B cell (primary cell): ENCODE measurements around the gene NOD2. TPM values are rescaled to one million over a fixed set of nuclear protein-coding genes. Genes with fewer than 3 reads are reported as not detected.

Source experiments
- ATAC-seq: fragments of 200-7000 bp; cut with Tn5 transposase; one replicate; pipeline ENCODE4 v1.10.0; 2021; ENCODE audit warnings: low read depth, mild to moderate bottlenecking, moderate number of reproducible peaks, moderate library complexity
- CTCF ChIA-PET: fragments of 350-600 bp; sonication (Branson Sonifier 250); formaldehyde crosslinking; loops from one replicate; lab custom pipeline; 2021; ENCODE audit warnings: antibody characterized with exemption, inconsistent platforms; lab: Charles Lee
- POLR2A ChIA-PET: fragments of 350-600 bp; sonication (Branson Sonifier 250); formaldehyde crosslinking; loops from one replicate; lab custom pipeline; 2021; ENCODE audit warnings: antibody characterized with exemption; lab: Charles Lee
- DNase-seq: peaks from one replicate; pipeline ENCODE4 v3.0.0; 2013
- H2AFZ ChIP-seq: 2 replicates; pipeline ENCODE4 v1.6.1; 2012; ENCODE audit warnings: mild to moderate bottlenecking, low read depth, low read length; ENCODE audit not compliant: insufficient read depth, poor library complexity, severe bottlenecking
- H3K27ac ChIP-seq, 2 donors: 1 replicate in 1 of 2; 2 replicates in 1 of 2; pipeline ENCODE4 v1.5.1; 2012 to 2013; ENCODE audit warnings: low read length in 2 of 2, mild to moderate bottlenecking in 2 of 2, moderate library complexity in 1 of 2
- H3K27me3 ChIP-seq, 4 experiments: fragments of 200-600 bp in 1 of 4; sonication (generic) in 1 of 4; replicated peaks in 1 of 4; 1 replicate in 2 of 4; 2 replicates in 2 of 4; pipeline versions ENCODE4 v1.6.1 to v1.7.0; 2013 to 2016; ENCODE audit warnings: low read length in 3 of 4, mild to moderate bottlenecking in 2 of 4, mixed read lengths in 1 of 4, moderate library complexity in 1 of 4; ENCODE audit not compliant: insufficient read depth in 4 of 4, control insufficient read depth in 3 of 4; ENCODE audit errors: control extremely low read depth in 1 of 4
- H3K36me3 ChIP-seq, 2 experiments: replicated peaks in 1 of 2; 1 replicate in 1 of 2; 2 replicates in 1 of 2; pipeline versions ENCODE4 v1.6.1 to v1.7.1; 2013; ENCODE audit warnings: low read length in 1 of 2; ENCODE audit not compliant: insufficient read depth in 2 of 2, control insufficient read depth in 1 of 2; ENCODE audit errors: control extremely low read depth in 1 of 2, extremely low read depth in 1 of 2
- H3K4me1 ChIP-seq, 2 donors: fragments of 200-600 bp in 1 of 2; sonication (generic) in 1 of 2; 1 replicate in 1 of 2; 2 replicates in 1 of 2; pipeline versions ENCODE4 v1.5.1 to v1.6.1; 2013 to 2017; ENCODE audit warnings: low read length in 2 of 2; ENCODE audit not compliant: control insufficient read depth in 2 of 2, insufficient read depth in 2 of 2
- H3K4me2 ChIP-seq: replicated peaks from 2 replicates; pipeline ENCODE3; 2012; ENCODE audit warnings: mild to moderate bottlenecking, low read depth, low read length; ENCODE audit not compliant: poor library complexity, severe bottlenecking
- H3K4me3 ChIP-seq, 5 experiments: fragments of 200-600 bp in 1 of 5; sonication (generic) in 1 of 5; 1 replicate in 3 of 5; 2 replicates in 2 of 5; pipeline versions ENCODE4 v1.5.1 to v1.7.0; 2011 to 2016; ENCODE audit warnings: low read length in 4 of 5, mild to moderate bottlenecking in 4 of 5, low read depth in 2 of 5, control low read depth in 1 of 5, moderate library complexity in 1 of 5; ENCODE audit not compliant: insufficient read depth in 1 of 5; ENCODE audit errors: control extremely low read depth in 1 of 5, extremely low read depth in 1 of 5
- H3K79me2 ChIP-seq: fragments of 200-600 bp; sonication (generic); one replicate; pipeline ENCODE4 v1.6.0; 2016; ENCODE audit warnings: low read length; ENCODE audit not compliant: control insufficient read depth, insufficient read depth
- H3K9ac ChIP-seq: fragments of 200-600 bp; sonication (generic); 2 replicates; pipeline ENCODE4 v1.6.1; 2017; ENCODE audit warnings: mild to moderate bottlenecking, low read length, moderate library complexity
- H3K9me3 ChIP-seq, 3 donors: one replicate each; pipeline versions ENCODE4 v1.6.1 to v1.7.1; 2013; ENCODE audit warnings: low read length in 2 of 3; ENCODE audit not compliant: control insufficient read depth in 2 of 3, insufficient read depth in 1 of 3; ENCODE audit errors: control extremely low read depth in 1 of 3
- H4K20me1 ChIP-seq: 2 replicates; pipeline ENCODE4 v1.6.0; 2012; ENCODE audit warnings: mild to moderate bottlenecking, low read length; ENCODE audit not compliant: insufficient read depth, control insufficient read depth, poor library complexity, severe bottlenecking
- H3K27ac Mint-ChIP-seq: one replicate; pipeline ENCODE4 v1.8.0; 2021; ENCODE audit warnings: mixed read lengths
- H3K27me3 Mint-ChIP-seq: one replicate; pipeline ENCODE4 v1.8.0; 2021; ENCODE audit warnings: mixed read lengths
- H3K4me1 Mint-ChIP-seq: one replicate; pipeline ENCODE4 v1.8.0; 2021; ENCODE audit warnings: mixed read lengths
- H3K4me3 Mint-ChIP-seq: one replicate; pipeline ENCODE4 v1.8.0; 2021; ENCODE audit warnings: mixed read lengths
- H3K9me3 Mint-ChIP-seq: one replicate; pipeline ENCODE4 v1.8.0; 2022; ENCODE audit warnings: mixed read lengths; ENCODE audit not compliant: insufficient read depth
- CTCF ChIP-seq: fragments of 200-600 bp; IDR thresholded peaks from one replicate; pipeline ENCODE4 v1.8.0; 2022; ENCODE audit warnings: antibody characterized with exemption, mild to moderate bottlenecking
- EZH2 ChIP-seq: IDR thresholded peaks from 2 replicates; pipeline ENCODE4 v1.6.1; 2012; ENCODE audit warnings: borderline replicate concordance, low read depth, mild to moderate bottlenecking, moderate library complexity, low read length; ENCODE audit not compliant: insufficient read depth, poor library complexity, severe bottlenecking
- WGBS: methylation state at CpG from one replicate; pipeline ENCODE4 v1.1.5; 2013; ENCODE audit warnings: missing lambda C conversion rate; ENCODE audit not compliant: insufficient coverage; 5-methylcytosine and 5-hydroxymethylcytosine counted together
- intact Hi-C: fragments of 100-400 bp; cut with micrococcal nuclease; formaldehyde crosslinking; loops from one replicate; pipeline ENCODE4 v1.10.0; 2022
- polyA plus RNA-seq: library from polyadenylated mRNA; depleted of rRNA; stranded (reverse); fragments of >200 nt; gene quantifications from 2 replicates; pipeline ENCODE4 v1.2.3, GENCODE V29; 2012
- total RNA-seq, 2 donors: library from RNA; stranded (reverse); fragments of 120-200 nt in 1 of 2; gene quantifications; 1 replicate in 1 of 2; 2 replicates in 1 of 2; pipeline versions ENCODE4 v1.2.3 to v1.2.4, GENCODE V29; 2013 to 2022

Gene NOD2
- total and polyA plus RNA-seq, 2 donors (not counting 1 experiment from before 2014, with no cell fraction given): 1.2 to 1.8 TPM

- H3K4me3 ChIP-seq: no peak overlapping the region
- Mint-ChIP-seq H3K27ac (no peak overlapping the region), H3K4me3 (no peak overlapping the region), H3K27me3 (no peaks in the 10 kb centered on the region), H3K4me1 (peaks cover 2% of the 10 kb centered on the region), H3K9me3 (no peaks in the 10 kb centered on the region)
- TF ChIP-seq EZH2: no peak
- no peak for TF ChIP-seq CTCF
- no peaks in the 10 kb centered on the region for H3K79me2 ChIP-seq
- H3K9ac ChIP-seq: no peak overlapping the region
- no peak overlapping the region for H2AFZ ChIP-seq
- no peaks in the 10 kb centered on the region for H3K36me3 ChIP-seq
- H3K27me3 ChIP-seq: no peaks in the 10 kb centered on the region
- ChIA-PET CTCF (no interaction called here), POLR2A (interaction anchor here (0.9 kb wide), 1 partner anchor 28 kb away, joined by 15 read pairs; no protein-coding TSS in a partner anchor)
- intact Hi-C loops: no loop called here
- DNase-seq: no peak
- peaks cover 0 to 2% (median 0%) of the 10 kb centered on the region in 3 donors for H3K9me3 ChIP-seq
- H3K4me1 ChIP-seq: peaks cover 0 to 4% of the 10 kb centered on the region in 2 donors
- WGBS: 92% methylated on average over 4 of the region's 4 CpGs
- no peak for ATAC-seq
- no peak overlapping the region for H3K4me2 ChIP-seq
- H3K27ac ChIP-seq: no peak overlapping the region
- no peaks in the 10 kb centered on the region for H4K20me1 ChIP-seq
These were observed 23.7 kb downstream of the NOD2 start for GRCh38 chr16:50717091-50717490.

GRCh38 chr16:50717494-50717893 is 24.1 kb downstream of the NOD2 start:
- Histone ChIP-seq H3K4me2 (no peak overlapping the region), H3K4me3 (no peak overlapping the region), H3K9ac (no peak overlapping the region), H2AFZ (no peak overlapping the region), H3K4me1 (peaks cover 0 to 4% of the 10 kb centered on the region in 2 donors), H3K9me3 (peaks cover 0 to 2% (median 0%) of the 10 kb centered on the region in 3 donors), H3K36me3 (no peaks in the 10 kb centered on the region), H3K27me3 (no peaks in the 10 kb centered on the region), H4K20me1 (no peaks in the 10 kb centered on the region), H3K79me2 (no peaks in the 10 kb centered on the region), H3K27ac (no peak overlapping the region)
- Mint-ChIP-seq H3K4me3 (no peak overlapping the region), H3K4me1 (peaks cover 2% of the 10 kb centered on the region), H3K27ac (no peak overlapping the region), H3K27me3 (no peaks in the 10 kb centered on the region), H3K9me3 (no peaks in the 10 kb centered on the region)
- intact Hi-C loops: no loop called here
- WGBS: 100% methylated on average over 1 of the region's 5 CpGs
- ATAC-seq: no peak
- TF ChIP-seq EZH2 (no peak), CTCF (no peak)
- ChIA-PET CTCF (no interaction called here), POLR2A (no interaction called here)
- DNase-seq: no peak
